EH (cell line): ENCODE results near the gene NR1D1.

Experiments
- DNase-seq: peaks from one replicate; pipeline ENCODE4 v3.0.0-alpha.2; 2015; ENCODE audit warnings: low read depth

The NR1D1 gene

DNA sequence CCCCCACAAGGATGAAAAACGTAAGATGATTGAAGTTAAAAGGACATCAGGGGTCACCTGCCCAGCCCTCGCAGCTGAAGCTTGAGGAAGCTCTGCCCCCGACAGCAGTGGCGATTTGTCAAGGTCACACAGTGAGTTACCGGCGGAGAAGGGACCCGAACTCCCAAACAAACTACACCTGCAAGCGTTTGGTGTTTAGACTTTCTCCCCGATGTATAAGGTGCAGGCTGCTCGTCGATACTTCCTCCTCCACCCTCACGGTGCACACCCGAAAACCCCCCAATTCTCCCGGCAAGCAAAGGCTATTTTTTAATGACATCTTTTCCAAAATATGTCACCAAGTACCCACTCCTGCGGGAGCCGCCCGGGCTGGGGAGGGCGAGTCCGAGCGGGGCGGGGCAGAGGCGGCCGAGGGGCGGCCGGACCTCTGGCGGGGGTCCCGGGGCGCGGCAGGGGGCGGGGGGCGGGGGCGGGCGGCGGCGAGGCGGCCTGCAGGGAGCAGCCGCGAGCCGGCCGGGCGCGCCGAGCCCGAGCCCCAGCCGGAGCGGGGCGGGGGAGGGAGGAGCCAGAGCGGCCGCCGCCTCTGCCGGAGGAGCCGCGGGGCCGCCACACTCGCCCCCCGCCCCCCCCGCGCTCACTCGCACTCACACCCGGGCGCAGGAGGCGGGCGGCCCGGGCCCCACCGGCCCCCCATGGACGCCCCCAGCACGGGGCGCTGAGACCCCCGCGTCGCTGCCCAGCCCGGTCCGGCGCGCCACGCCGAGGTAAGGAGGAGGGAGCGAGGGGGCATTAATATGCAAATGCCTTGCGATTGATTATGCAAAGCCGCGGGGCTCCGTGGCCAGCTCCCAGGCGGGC is 37.8 kb downstream of the NR1D1 start, which contains the start of gene THRA:
THRA (plus strand) TSS at position 637 of the 858 bp plus-strand sequence. CDS start 11,524 bp downstream, outside the sequence.
- peak; percentile 63 for DNase-seq

DNA sequence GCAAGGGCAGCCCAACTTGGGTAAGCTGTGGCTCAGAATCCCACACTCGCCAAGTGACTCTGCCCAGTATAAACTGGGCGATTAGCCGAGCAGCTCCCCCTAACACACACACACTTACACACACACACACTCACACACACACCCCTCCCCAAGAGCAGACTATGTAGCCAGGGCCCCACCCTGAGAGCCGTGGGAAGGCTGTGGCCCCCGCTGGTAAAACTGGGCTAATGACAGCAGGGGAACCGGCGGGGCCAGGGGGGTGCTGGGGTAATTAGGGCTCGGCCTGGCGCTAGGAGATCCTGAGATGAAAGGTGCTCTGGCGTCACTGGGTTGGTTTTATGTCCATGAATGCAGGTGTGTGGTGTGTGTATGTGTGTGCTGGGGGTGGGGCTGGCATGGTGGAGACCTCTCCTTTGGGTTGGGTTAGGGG is 38.8 kb downstream of the NR1D1 start:
- no peak for DNase-seq

DNA sequence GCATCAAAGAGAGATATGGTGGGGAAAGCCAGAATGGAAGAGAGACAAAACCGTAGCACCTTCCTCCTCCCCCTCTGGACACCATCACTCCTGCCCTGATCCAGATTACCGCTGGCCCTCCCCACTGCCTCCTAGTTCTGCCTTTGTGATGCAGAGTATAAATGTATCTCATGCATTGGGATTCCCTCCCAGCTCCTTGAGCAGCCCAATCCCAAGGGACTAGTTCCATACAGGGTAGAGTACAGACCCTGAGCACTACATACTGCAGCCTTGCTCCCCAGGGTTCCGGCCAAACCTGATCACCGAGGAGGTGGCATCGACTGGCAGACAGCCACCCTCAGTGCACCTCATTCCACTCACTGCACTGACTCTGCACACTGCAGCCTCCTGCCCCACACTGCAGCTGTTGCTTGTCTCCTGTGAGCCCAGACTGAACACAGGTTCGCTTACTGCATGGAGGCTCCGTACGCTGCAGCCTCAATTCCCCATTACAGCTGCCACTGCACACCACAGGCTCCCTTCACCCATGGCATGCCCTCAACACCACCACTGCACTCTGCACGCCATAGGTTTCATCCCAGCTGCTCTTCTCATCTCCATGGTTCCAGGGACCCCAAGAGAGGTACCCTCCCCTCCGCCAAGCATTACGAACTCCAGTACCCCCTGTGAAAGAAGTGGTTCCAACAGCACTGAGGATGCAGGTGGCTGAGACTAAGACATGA is 39.3 kb downstream of the NR1D1 start:
- no peak for DNase-seq

DNA sequence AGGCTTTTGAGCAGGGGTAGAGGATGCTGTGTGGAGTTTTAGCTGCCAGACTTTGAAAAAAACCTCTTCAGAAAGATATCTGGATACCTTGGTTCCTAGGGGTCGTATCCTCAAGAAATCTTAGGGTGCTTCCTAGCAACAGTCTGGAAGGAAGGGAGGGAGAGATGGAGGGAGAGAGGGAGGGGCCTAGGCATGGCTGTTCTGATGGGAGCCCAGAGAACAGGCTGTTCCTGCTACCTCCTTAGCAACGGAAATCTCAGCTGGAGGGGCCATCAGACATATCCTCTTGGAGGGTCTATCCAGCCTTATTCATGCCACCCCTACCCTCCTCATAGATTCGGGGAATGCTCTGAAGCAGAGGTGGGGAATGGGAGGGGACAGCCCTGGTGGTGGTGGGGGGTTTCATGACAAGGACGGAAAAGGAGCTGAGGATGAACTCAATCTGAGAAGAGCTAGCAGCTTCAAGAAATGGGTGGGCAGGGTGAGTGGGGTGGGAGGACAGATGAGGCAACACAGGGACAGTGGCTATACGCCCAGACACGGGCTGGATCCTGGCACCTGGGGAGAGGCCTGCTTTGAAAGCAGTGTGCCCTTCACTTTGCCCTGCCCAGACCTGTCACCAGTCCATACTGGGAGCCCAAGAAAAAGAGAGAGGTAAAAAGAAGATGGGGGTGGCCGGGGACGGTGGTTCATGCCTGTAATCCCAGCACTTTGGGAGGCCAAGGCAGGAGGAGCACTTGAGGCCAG is 40.5 kb downstream of the NR1D1 start:
- DNase-seq, result no peak

DNA sequence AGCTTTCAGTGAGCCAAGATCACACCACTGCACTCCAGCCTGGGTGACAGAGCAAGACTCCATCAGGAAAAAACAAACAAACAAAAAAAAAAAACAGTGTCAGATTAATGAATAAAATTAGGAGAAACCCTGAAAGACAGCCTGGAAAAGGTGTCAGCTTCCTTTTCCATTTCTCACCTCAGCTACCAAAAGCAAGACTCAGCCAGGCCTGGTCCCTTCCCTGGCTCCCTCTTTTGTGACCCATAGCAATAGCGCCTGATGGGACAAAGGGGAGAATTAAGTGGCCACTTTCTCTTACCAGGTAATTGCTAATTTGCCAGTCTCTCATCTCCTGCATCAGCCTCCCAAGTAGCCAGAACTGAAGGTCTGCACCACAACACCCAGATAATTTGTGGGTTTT is 41.5 kb downstream of the NR1D1 start:
- DNase-seq, result no peak

DNA sequence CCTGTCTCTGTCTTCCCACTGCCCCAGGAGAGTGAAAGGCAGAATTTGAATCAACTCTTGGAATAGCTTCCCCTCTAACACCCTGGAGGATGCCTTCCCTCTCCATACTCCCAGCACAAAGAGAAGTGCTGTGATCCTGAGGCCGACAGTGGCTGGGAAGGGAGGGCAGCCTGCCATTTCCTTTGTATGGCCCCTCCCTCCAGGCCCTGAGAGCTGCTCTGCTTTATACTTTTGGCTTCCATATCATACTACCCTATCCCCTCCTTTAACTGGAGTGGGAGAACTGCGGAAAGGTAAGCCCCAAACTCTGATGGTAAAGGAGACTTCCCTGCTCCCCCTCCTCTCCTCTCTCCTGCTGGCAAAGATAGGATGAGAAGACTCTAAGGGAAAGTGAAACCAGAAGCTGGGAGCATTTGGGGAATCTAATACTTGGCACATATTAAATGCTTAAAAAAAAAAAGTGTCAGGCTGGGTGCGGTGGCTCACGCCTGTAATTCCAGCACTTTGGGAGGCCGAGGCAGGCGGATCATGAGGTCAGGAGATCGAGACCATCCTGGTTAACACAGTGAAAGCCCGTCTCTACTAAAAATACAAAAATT is 42.1 kb downstream of the NR1D1 start:
- peak; percentile 49 for DNase-seq

DNA sequence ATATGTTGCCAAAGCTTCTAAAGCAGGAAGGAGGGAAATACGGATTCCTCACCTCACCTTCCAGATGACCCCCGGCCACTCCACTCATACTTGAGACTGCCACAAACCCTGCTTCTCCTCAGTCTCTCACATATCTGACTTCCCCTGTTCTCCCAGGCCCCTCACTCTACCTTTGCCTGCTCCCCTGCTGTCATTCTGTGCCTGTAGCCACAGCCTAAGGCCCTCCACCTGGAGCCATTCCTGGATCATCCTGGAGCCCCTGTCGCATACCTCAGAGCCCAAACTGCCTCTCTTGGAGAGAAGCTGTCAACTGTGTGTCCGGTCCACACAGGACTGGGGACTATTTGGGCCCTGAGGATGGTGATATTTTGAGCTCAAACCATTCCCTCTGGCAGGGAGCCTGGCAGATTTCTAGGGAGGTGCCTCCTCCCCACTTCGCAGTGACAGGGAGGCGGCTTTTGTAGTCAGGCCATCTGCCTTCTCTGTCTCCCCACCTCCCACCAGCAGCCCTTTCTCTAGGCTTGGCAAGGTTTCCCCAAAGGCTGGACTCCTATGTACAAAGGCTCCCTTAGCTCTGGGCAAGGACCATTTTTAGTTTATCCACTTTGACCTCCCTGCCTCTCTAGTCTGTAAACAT is 43.9 kb downstream of the NR1D1 start:
- no peak for DNase-seq
